Trophoblast cell (in vitro differentiated cells and primary cell): ENCODE data around the gene HSPBP1.
A peak's percentile ranks its signal among the peaks of the same experiment; 100 is the strongest.

Experiments
- DNase-seq, 2 donors: peaks; one replicate each; pipeline ENCODE4 v3.0.0-alpha.2; 2016
- H2AFZ ChIP-seq: 2 replicates; pipeline ENCODE4 v1.6.1; 2013; ENCODE audit warnings: low read length, moderate library complexity, mild to moderate bottlenecking; ENCODE audit not compliant: insufficient read depth, poor library complexity
- H2AK5ac ChIP-seq: 2 replicates; pipeline ENCODE4 v1.6.1; 2013; ENCODE audit warnings: mild to moderate bottlenecking, low read length
- H2BK120ac ChIP-seq: 2 replicates; pipeline ENCODE4 v1.6.1; 2013; ENCODE audit warnings: low read length, mild to moderate bottlenecking, moderate library complexity; ENCODE audit not compliant: insufficient read depth, poor library complexity
- H2BK12ac ChIP-seq: 2 replicates; pipeline ENCODE4 v1.6.1; 2013; ENCODE audit warnings: mild to moderate bottlenecking, low read length, moderate library complexity
- H2BK5ac ChIP-seq: 2 replicates; pipeline ENCODE4 v1.6.1; 2013; ENCODE audit warnings: low read length, low read depth, moderate library complexity, mild to moderate bottlenecking; ENCODE audit not compliant: poor library complexity
- H3K14ac ChIP-seq: 2 replicates; pipeline ENCODE4 v1.6.1; 2013; ENCODE audit warnings: mild to moderate bottlenecking, low read length
- H3K18ac ChIP-seq: 2 replicates; pipeline ENCODE4 v1.6.1; 2013; ENCODE audit warnings: mild to moderate bottlenecking, low read length
- H3K23ac ChIP-seq: 2 replicates; pipeline ENCODE4 v1.6.1; 2013; ENCODE audit warnings: low read length
- H3K27ac ChIP-seq: 2 replicates; pipeline ENCODE4 v1.5.1; 2013; ENCODE audit warnings: low read depth, mild to moderate bottlenecking, inconsistent platforms, low read length, moderate library complexity
- H3K27me3 ChIP-seq: 2 replicates; pipeline ENCODE4 v1.6.1; 2013; ENCODE audit warnings: inconsistent platforms, mild to moderate bottlenecking, low read length, moderate library complexity; ENCODE audit not compliant: insufficient read depth
- H3K36me3 ChIP-seq, 2 experiments: 1 replicate in 1 of 2; 2 replicates in 1 of 2; pipeline ENCODE4 v1.6.1; 2013; ENCODE audit warnings: low read length in 2 of 2, mild to moderate bottlenecking in 2 of 2, moderate library complexity in 1 of 2; ENCODE audit not compliant: insufficient read depth in 2 of 2, control insufficient read depth in 1 of 2
- H3K4ac ChIP-seq: 2 replicates; pipeline ENCODE4 v1.6.1; 2013; ENCODE audit warnings: low read depth, mild to moderate bottlenecking, low read length, moderate library complexity
- H3K4me1 ChIP-seq, 2 experiments: 1 replicate in 1 of 2; 2 replicates in 1 of 2; pipeline ENCODE4 v1.6.1; 2013; ENCODE audit warnings: low read length in 2 of 2, mild to moderate bottlenecking in 2 of 2, moderate library complexity in 1 of 2; ENCODE audit not compliant: insufficient read depth in 2 of 2, control insufficient read depth in 1 of 2
- H3K4me2 ChIP-seq: 2 replicates; pipeline ENCODE4 v1.6.1; 2013; ENCODE audit warnings: inconsistent platforms, mild to moderate bottlenecking, low read length, moderate library complexity
- H3K4me3 ChIP-seq: 2 replicates; pipeline ENCODE4 v1.5.1; 2013; ENCODE audit warnings: mild to moderate bottlenecking, low read depth, low read length, inconsistent platforms
- H3K79me1 ChIP-seq: one replicate; pipeline ENCODE4 v1.6.1; 2013; ENCODE audit warnings: low read length
- H3K79me2 ChIP-seq: 2 replicates; pipeline ENCODE4 v1.6.1; 2013; ENCODE audit warnings: low read length, mild to moderate bottlenecking; ENCODE audit not compliant: control insufficient read depth, insufficient read depth, poor library complexity
- H3K9ac ChIP-seq: 2 replicates; pipeline ENCODE4 v1.6.1; 2013; ENCODE audit warnings: mild to moderate bottlenecking, low read length
- H3K9me3 ChIP-seq: 2 replicates; pipeline ENCODE4 v1.6.1; 2013; ENCODE audit warnings: low read depth, mild to moderate bottlenecking, control low read depth, inconsistent platforms, low read length; ENCODE audit not compliant: insufficient read depth
- H4K12ac ChIP-seq: 2 replicates; pipeline ENCODE4 v1.6.1; 2013; ENCODE audit warnings: low read depth, mild to moderate bottlenecking, low read length, moderate library complexity
- H4K8ac ChIP-seq: 2 replicates; pipeline ENCODE4 v1.6.1; 2013; ENCODE audit warnings: low read depth, mild to moderate bottlenecking, low read length, moderate library complexity
- H4K91ac ChIP-seq: one replicate; pipeline ENCODE4 v1.6.1; 2013; ENCODE audit warnings: low read depth, mild to moderate bottlenecking, low read length, moderate library complexity
- WGBS: extraction: QIAGEN DNeasy Blood & Tissue Kit; methylation state at CpG from one replicate; pipeline ENCODE4 v1.1.7; 2013; ENCODE audit warnings: missing lambda C conversion rate; ENCODE audit not compliant: insufficient read length, insufficient coverage; ENCODE audit errors: extremely low coverage; 5-methylcytosine and 5-hydroxymethylcytosine counted together

HSPBP1 gene

GRCh38 chr19:55257461-55258420, 22.2 kb downstream of the HSPBP1 start:
- Histone ChIP-seq H4K8ac (no peak overlapping the region), H3K14ac (peak overlapping the region; percentile 51), H3K79me1 (peaks cover 13% of the 10 kb centered on the region), H3K4me1 (peaks cover 16 to 26% of the 10 kb centered on the region in 2 experiments), H3K27ac (no peak overlapping the region), H2AFZ (no peak overlapping the region), H2BK5ac (no peak overlapping the region), H3K4me3 (peak overlapping the region; percentile 86), H3K4me2 (peak overlapping the region; percentile 92), H4K12ac (no peak overlapping the region), H3K18ac (peak overlapping the region; percentile 8), H3K36me3 (peaks cover 0 to 7% of the 10 kb centered on the region in 2 experiments), H3K27me3 (no peaks in the 10 kb centered on the region), H4K91ac (no peak overlapping the region), H3K79me2 (peaks cover 33% of the 10 kb centered on the region), H2BK12ac (no peak overlapping the region), H2BK120ac (peak overlapping the region; percentile 15), H3K9ac (peak overlapping the region; percentile 92), H2AK5ac (peak overlapping the region; percentile 5), H3K23ac (no peak overlapping the region), H3K9me3 (no peaks in the 10 kb centered on the region), H3K4ac (peak overlapping the region; percentile 97)
- no CpG with 5 or more reads among the region's 51 CpGs for WGBS
- DNase-seq, result peak in 1 of 2 donors; percentile 4

DNA sequence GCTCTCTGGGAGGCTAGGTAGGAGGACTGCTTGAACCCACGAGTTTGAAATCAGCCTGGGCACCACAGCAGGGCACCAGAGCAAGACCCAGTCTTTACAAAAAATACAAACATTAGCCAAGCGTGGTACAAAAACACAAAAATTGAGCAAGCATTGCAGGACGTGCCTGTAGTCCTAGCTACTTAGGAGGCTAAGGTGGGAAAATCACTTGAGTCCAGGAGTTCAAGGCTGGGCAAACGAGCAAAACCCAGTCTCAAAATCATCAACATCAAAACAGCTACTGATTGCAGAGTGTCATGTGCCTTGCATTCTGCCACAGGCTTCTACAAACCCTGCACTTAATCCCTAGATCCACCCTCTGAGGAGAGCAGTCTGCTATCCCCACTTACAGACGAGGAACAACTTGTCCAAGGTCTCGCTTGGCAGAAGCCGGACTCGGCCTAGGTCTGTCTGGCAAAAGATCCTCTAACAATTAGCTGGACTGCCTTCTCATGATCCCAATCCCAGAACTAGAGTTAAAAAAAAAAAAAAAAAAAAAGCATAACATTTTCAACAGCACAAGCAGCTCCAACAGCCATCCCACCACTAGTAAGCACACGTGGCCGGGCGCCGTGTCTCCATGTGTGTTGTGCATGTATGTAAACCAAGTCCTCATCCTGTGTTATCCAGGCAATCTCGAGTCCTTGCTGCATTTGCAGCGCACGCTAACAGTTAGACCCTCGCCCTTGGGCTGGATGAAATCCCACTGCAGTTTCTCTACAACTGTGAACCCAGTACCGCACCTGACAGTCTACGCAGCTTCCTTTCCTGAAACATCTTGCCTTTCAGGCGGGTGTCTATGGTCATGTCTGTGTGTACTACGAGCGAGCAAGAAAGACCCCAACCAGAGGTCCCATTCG, 23.1 kb downstream of the HSPBP1 start:
- Histone ChIP-seq H4K91ac (no peak overlapping the region), H3K4me3 (no peak overlapping the region), H3K79me1 (peaks cover 13% of the 10 kb centered on the region), H3K4me2 (peak overlapping the region; percentile 92), H2BK12ac (no peak overlapping the region), H4K12ac (no peak overlapping the region), H3K27ac (no peak overlapping the region), H2BK120ac (no peak overlapping the region), H3K14ac (no peak overlapping the region), H3K18ac (no peak overlapping the region), H3K79me2 (peaks cover 33% of the 10 kb centered on the region), H2AFZ (no peak overlapping the region), H3K9ac (no peak overlapping the region), H4K8ac (no peak overlapping the region), H2BK5ac (no peak overlapping the region), H3K4ac (peak overlapping the region; percentile 97), H3K23ac (no peak overlapping the region), H3K27me3 (no peaks in the 10 kb centered on the region), H3K9me3 (no peaks in the 10 kb centered on the region), H3K36me3 (peaks cover 0 to 4% of the 10 kb centered on the region in 2 experiments), H2AK5ac (no peak overlapping the region), H3K4me1 (peaks cover 16 to 27% of the 10 kb centered on the region in 2 experiments)
- no peak for DNase-seq
- no CpG with 5 or more reads among the region's 22 CpGs for WGBS

GRCh38 chr19:55255618-55256423, 24.1 kb downstream of the HSPBP1 start:
- Histone ChIP-seq H3K9me3 (no peaks in the 10 kb centered on the region), H3K36me3 (peaks cover 0 to 7% of the 10 kb centered on the region in 2 experiments), H2BK120ac (no peak overlapping the region), H3K14ac (no peak overlapping the region), H2BK5ac (no peak overlapping the region), H4K12ac (no peak overlapping the region), H3K18ac (no peak overlapping the region), H3K79me2 (peaks cover 36% of the 10 kb centered on the region), H2AK5ac (no peak overlapping the region), H3K27ac (no peak overlapping the region), H3K23ac (no peak overlapping the region), H3K4me3 (no peak overlapping the region), H3K4me1 (peaks cover 26 to 36% of the 10 kb centered on the region in 2 experiments), H3K9ac (no peak overlapping the region), H3K79me1 (peaks cover 13% of the 10 kb centered on the region), H3K4me2 (peak overlapping the region; percentile 4), H3K27me3 (no peaks in the 10 kb centered on the region), H4K8ac (no peak overlapping the region), H4K91ac (no peak overlapping the region), H2BK12ac (no peak overlapping the region), H3K4ac (peak overlapping the region; percentile 97), H2AFZ (no peak overlapping the region)
- peak in 1 of 2 donors; percentile 18 for DNase-seq
- WGBS, result no CpG with 5 or more reads among the region's 17 CpGs

DNA sequence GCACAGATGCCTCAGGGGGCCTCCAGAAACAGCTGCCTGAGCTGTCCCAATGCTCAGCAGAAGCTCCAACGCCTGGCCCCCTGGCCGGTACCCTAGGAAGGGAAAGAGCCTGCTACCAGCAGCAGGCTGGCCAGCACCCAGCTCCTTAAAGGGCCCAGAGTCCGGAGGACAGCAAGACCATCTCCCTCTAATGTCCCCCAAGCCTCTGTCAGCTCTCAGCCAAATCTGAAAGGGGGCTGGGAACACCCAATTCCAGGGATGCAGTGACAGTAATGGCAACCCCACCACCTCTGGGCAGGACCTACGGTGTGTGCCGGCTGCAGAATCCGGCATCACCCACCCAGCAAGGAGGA, 25.3 kb downstream of the HSPBP1 start:
- no peak overlapping the region for H4K91ac ChIP-seq
- peak overlapping the region; percentile 3 for H3K4ac ChIP-seq
- peaks cover 0 to 7% of the 10 kb centered on the region in 2 experiments for H3K36me3 ChIP-seq
- WGBS, result no CpG with 5 or more reads among the region's 6 CpGs
- H3K18ac ChIP-seq, result no peak overlapping the region
- H3K79me1 ChIP-seq, result peaks cover 10% of the 10 kb centered on the region
- H3K27ac ChIP-seq, result no peak overlapping the region
- no peak overlapping the region for H3K4me2 ChIP-seq
- no peak overlapping the region for H3K14ac ChIP-seq
- no peak overlapping the region for H2AFZ ChIP-seq
- no peak overlapping the region for H2AK5ac ChIP-seq
- no peak overlapping the region for H2BK120ac ChIP-seq
- H3K9me3 ChIP-seq, result no peaks in the 10 kb centered on the region
- H3K9ac ChIP-seq, result no peak overlapping the region
- H3K79me2 ChIP-seq, result peaks cover 41% of the 10 kb centered on the region
- DNase-seq, result no peak
- no peak overlapping the region for H4K12ac ChIP-seq
- H4K8ac ChIP-seq, result no peak overlapping the region
- H3K4me3 ChIP-seq, result no peak overlapping the region
- no peaks in the 10 kb centered on the region for H3K27me3 ChIP-seq
- no peak overlapping the region for H2BK12ac ChIP-seq
- H3K4me1 ChIP-seq, result peaks cover 37 to 43% of the 10 kb centered on the region in 2 experiments
- no peak overlapping the region for H3K23ac ChIP-seq
- H2BK5ac ChIP-seq, result no peak overlapping the region
